Liver (tissue), 9 donors: ENCODE data around the gene ESRP2. TPM values are rescaled to one million over a fixed set of nuclear protein-coding genes. Genes with fewer than 3 reads are reported as not detected.
A peak's percentile ranks its signal among the peaks of the same experiment; 100 is the strongest.

Source experiments
- DNase-seq: peaks from one replicate; pipeline ENCODE4 v3.0.0-alpha.2; 2017; ENCODE audit warnings: low spot score
- H3K27ac ChIP-seq, 2 donors: one replicate each; pipeline ENCODE4 v1.7.0; 2013; ENCODE audit warnings: inconsistent platforms in 2 of 2, low read length in 2 of 2, control low read depth in 1 of 2, low read depth in 1 of 2, mild to moderate bottlenecking in 1 of 2
- H3K27me3 ChIP-seq, 4 donors: one replicate each; pipeline versions ENCODE4 v1.6.1 to v1.7.0; 2013; ENCODE audit warnings: low read length in 3 of 4, inconsistent platforms in 1 of 4, mild to moderate bottlenecking in 1 of 4, moderate library complexity in 1 of 4; ENCODE audit not compliant: control insufficient read depth in 4 of 4, insufficient read depth in 4 of 4
- H3K36me3 ChIP-seq, 4 donors: one replicate each; pipeline versions ENCODE4 v1.6.1 to v1.7.0; 2013; ENCODE audit warnings: low read length in 3 of 4, mild to moderate bottlenecking in 3 of 4, low read depth in 1 of 4, moderate library complexity in 1 of 4; ENCODE audit not compliant: control insufficient read depth in 4 of 4, insufficient read depth in 3 of 4
- H3K4me1 ChIP-seq, 4 donors: one replicate each; pipeline versions ENCODE4 v1.6.1 to v1.7.0; 2013; ENCODE audit warnings: low read length in 3 of 4, mild to moderate bottlenecking in 3 of 4, moderate library complexity in 1 of 4; ENCODE audit not compliant: control insufficient read depth in 4 of 4, insufficient read depth in 4 of 4
- H3K4me3 ChIP-seq, 3 donors: one replicate each; pipeline versions ENCODE4 v1.6.1 to v1.7.0; 2013; ENCODE audit warnings: low read length in 3 of 3, control low read depth in 1 of 3, low read depth in 1 of 3, mild to moderate bottlenecking in 1 of 3
- H3K9ac ChIP-seq, 2 donors: one replicate each; pipeline ENCODE4 v1.7.0; 2013; ENCODE audit warnings: low read length in 2 of 2, mild to moderate bottlenecking in 2 of 2, moderate library complexity in 2 of 2, control low read depth in 1 of 2, low read depth in 1 of 2
- H3K9me3 ChIP-seq, 4 donors: one replicate each; pipeline versions ENCODE4 v1.6.1 to v1.7.0; 2013; ENCODE audit warnings: low read length in 3 of 4; ENCODE audit not compliant: control insufficient read depth in 4 of 4
- ATF3 ChIP-seq: IDR thresholded peaks from 2 replicates; pipeline ENCODE4 v1.6.1; 2016; ENCODE audit warnings: antibody characterized with exemption
- EGR1 ChIP-seq, 2 donors: IDR thresholded peaks; 2 replicates each; pipeline ENCODE4 v1.6.1; 2016 to 2018; ENCODE audit warnings: antibody characterized with exemption in 2 of 2, low read depth in 2 of 2
- FOXA1 ChIP-seq: IDR thresholded peaks from 2 replicates; pipeline ENCODE4 v1.6.1; 2016; ENCODE audit warnings: antibody characterized with exemption
- FOXA2 ChIP-seq: IDR thresholded peaks from 2 replicates; pipeline ENCODE4 v1.6.1; 2016; ENCODE audit warnings: antibody characterized with exemption
- GABPA ChIP-seq, 2 donors: IDR thresholded peaks in 1 of 2; conservative IDR thresholded peaks in 1 of 2; 2 replicates each; pipeline ENCODE4 v1.6.1; 2016; ENCODE audit warnings: antibody characterized with exemption in 2 of 2, mild to moderate bottlenecking in 1 of 2, moderate library complexity in 1 of 2
- HNF4A ChIP-seq, 2 donors: conservative IDR thresholded peaks; 2 replicates each; pipeline ENCODE4 v1.6.1; 2016; ENCODE audit warnings: antibody characterized with exemption in 2 of 2, mild to moderate bottlenecking in 2 of 2
- HNF4G ChIP-seq: IDR thresholded peaks from 2 replicates; pipeline ENCODE4 v1.6.1; 2016; ENCODE audit warnings: antibody characterized with exemption
- JUND ChIP-seq, 2 donors: IDR thresholded peaks; 2 replicates each; pipeline ENCODE4 v1.6.1; 2016; ENCODE audit warnings: antibody characterized with exemption in 2 of 2
- MAX ChIP-seq: IDR thresholded peaks from 2 replicates; pipeline ENCODE4 v1.6.1; 2016; ENCODE audit warnings: antibody characterized with exemption
- NR2F2 ChIP-seq: IDR thresholded peaks from 2 replicates; pipeline ENCODE4 v1.6.1; 2016; ENCODE audit warnings: antibody characterized with exemption
- RAD21 ChIP-seq, 2 donors: IDR thresholded peaks; 2 replicates each; pipeline ENCODE4 v1.6.1; 2016; ENCODE audit warnings: antibody characterized with exemption in 2 of 2, mild to moderate bottlenecking in 2 of 2
- REST ChIP-seq: IDR thresholded peaks from 2 replicates; pipeline ENCODE4 v1.6.1; 2016; ENCODE audit warnings: antibody characterized with exemption, mild to moderate bottlenecking
- RXRA ChIP-seq, 2 donors: IDR thresholded peaks; 2 replicates each; pipeline ENCODE4 v1.6.1; 2017 to 2018; ENCODE audit warnings: antibody characterized with exemption in 2 of 2, mild to moderate bottlenecking in 1 of 2
- SP1 ChIP-seq: IDR thresholded peaks from 2 replicates; pipeline ENCODE4 v1.6.1; 2018; ENCODE audit warnings: antibody characterized with exemption, mild to moderate bottlenecking
- TAF1 ChIP-seq: conservative IDR thresholded peaks from 2 replicates; pipeline ENCODE4 v1.6.1; 2016; ENCODE audit warnings: antibody characterized with exemption, mild to moderate bottlenecking
- YY1 ChIP-seq: IDR thresholded peaks from 2 replicates; pipeline ENCODE4 v1.6.1; 2016; ENCODE audit warnings: antibody characterized with exemption, mild to moderate bottlenecking
- ZBTB33 ChIP-seq: IDR thresholded peaks from 2 replicates; pipeline ENCODE4 v1.6.1; 2016; ENCODE audit warnings: antibody characterized with exemption
- WGBS: extraction: QIAGEN DNeasy Blood & Tissue Kit; methylation state at CpG from one replicate; pipeline ENCODE4 v1.1.7; 2013; 5-methylcytosine and 5-hydroxymethylcytosine counted together
- polyA plus RNA-seq, 2 donors: library from polyadenylated mRNA; stranded (reverse) in 1 of 2; unstranded in 1 of 2; fragments of 200-250 nt in 1 of 2; fragments of >200 nt in 1 of 2; fragmentation: Nextera tagmentation in 1 of 2; extraction: Ambion mirVana in 1 of 2; gene quantifications; one replicate each; pipeline versions ENCODE4 v1.2.1 to v1.2.3, GENCODE V29; 2013 to 2015
- total RNA-seq, 2 donors: library from RNA; depleted of rRNA; stranded (reverse); fragments of >200 nt; gene quantifications; one replicate each; pipeline ENCODE4 v1.2.3, GENCODE V29; 2014
- donor health status: healthy.
- donor health status: healthy.
- donor health status: healthy.
- donor health status: healthy.
- donor health status: healthy.

Gene ESRP2
- total and polyA plus RNA-seq, 4 donors: 21.0 to 84.8 (median 45.7) TPM

GRCh38 chr16:68263559-68264127, 27.7 kb upstream of the ESRP2 start:
- Histone ChIP-seq H3K9me3 (no peaks in the 10 kb centered on the region), H3K4me3 (peak overlapping the region; percentile 70 to 82 (median 72)), H3K27me3 (no peaks in the 10 kb centered on the region), H3K9ac (peak overlapping the region in 1 of 2 donors; percentile 57), H3K27ac (peak overlapping the region; percentile 45 to 79), H3K4me1 (peaks cover 2 to 14% (median 10%) of the 10 kb centered on the region in 4 donors), H3K36me3 (peaks cover 0 to 19% (median 6%) of the 10 kb centered on the region in 4 donors)
- no peak for DNase-seq
- TF ChIP-seq ZBTB33: no peak
- TF ChIP-seq MAX: no peak
- no peak for TF ChIP-seq FOXA1
- no peak for TF ChIP-seq ATF3
- TF ChIP-seq RAD21 (IDR thresholded peaks at IDR 0.05): no peak
- no peak for TF ChIP-seq TAF1
- TF ChIP-seq HNF4A (conservative IDR thresholded peaks at IDR 0.05): no peak
- no peak for TF ChIP-seq RXRA (IDR thresholded peaks at IDR 0.05)
- WGBS: 45% methylated on average over 11 of the region's 11 CpGs

- TF ChIP-seq TAF1 (no peak), ZBTB33 (no peak), REST (no peak), JUND (IDR thresholded peaks at IDR 0.05) (no peak), YY1 (no peak), EGR1 (IDR thresholded peaks at IDR 0.05; ENCODE audit: low read depth in 2 of 2) (no peak), GABPA (IDR thresholded peaks at IDR 0.05 in 1 of 2, conservative IDR thresholded peaks at IDR 0.05 in 1 of 2) (no peak), SP1 (no peak), RXRA (IDR thresholded peaks at IDR 0.05) (no peak), ATF3 (no peak), MAX (no peak), FOXA2 (no peak), FOXA1 (no peak), RAD21 (IDR thresholded peaks at IDR 0.05) (no peak), NR2F2 (no peak), HNF4G (no peak)
- no peak overlapping the region for H3K4me3 ChIP-seq
- no peaks in the 10 kb centered on the region for H3K27me3 ChIP-seq
- no peak for DNase-seq
- peaks cover 2 to 5% (median 3%) of the 10 kb centered on the region in 4 donors for H3K4me1 ChIP-seq
- H3K36me3 ChIP-seq: peaks cover 5 to 29% (median 24%) of the 10 kb centered on the region in 4 donors
- no peak overlapping the region for H3K27ac ChIP-seq
- H3K9ac ChIP-seq: no peak overlapping the region
- H3K9me3 ChIP-seq: no peaks in the 10 kb centered on the region
- WGBS: 94% methylated on average over 27 of the region's 27 CpGs
Observed at GRCh38 chr16:68259007-68259825, 23.3 kb upstream of the ESRP2 start.
